Osteoblast (primary cell): ENCODE data around the gene NGF. TPM values are rescaled to one million over a fixed set of nuclear protein-coding genes. Genes with fewer than 3 reads are reported as not detected.

Experiments used
- DNase-seq: peaks from one replicate; pipeline ENCODE4 v3.0.0; 2011; ENCODE audit warnings: low spot score, mixed read lengths; ENCODE audit not compliant: insufficient read length; ENCODE audit errors: missing footprints
- H2AFZ ChIP-seq: 2 replicates; pipeline ENCODE4 v1.6.0; 2011; ENCODE audit warnings: mild to moderate bottlenecking, low read length
- H3K27ac ChIP-seq: 2 replicates; pipeline ENCODE4 v1.5.1; 2011; ENCODE audit warnings: mild to moderate bottlenecking, low read depth, low read length, moderate library complexity
- H3K27me3 ChIP-seq: 2 replicates; pipeline ENCODE4 v1.6.0; 2012; ENCODE audit warnings: mild to moderate bottlenecking, control low read depth, inconsistent platforms, low read length, moderate library complexity; ENCODE audit not compliant: insufficient read depth
- H3K36me3 ChIP-seq: 2 replicates; pipeline ENCODE4 v1.5.1; 2011; ENCODE audit warnings: mild to moderate bottlenecking, low read length, control low read depth, moderate library complexity; ENCODE audit not compliant: insufficient read depth
- H3K4me1 ChIP-seq: 2 replicates; pipeline ENCODE4 v1.5.1; 2011; ENCODE audit warnings: mild to moderate bottlenecking, low read length, control low read depth, moderate library complexity; ENCODE audit not compliant: insufficient read depth
- H3K4me2 ChIP-seq: 2 replicates; pipeline ENCODE4 v1.6.0; 2011; ENCODE audit warnings: mild to moderate bottlenecking, low read length; ENCODE audit not compliant: insufficient read depth
- H3K4me3 ChIP-seq: fragments of 200-600 bp; sonication (generic); 3 replicates; pipeline ENCODE4 v1.5.1; 2012; ENCODE audit warnings: mild to moderate bottlenecking, low read length, inconsistent platforms; ENCODE audit not compliant: insufficient read depth
- H3K79me2 ChIP-seq: 2 replicates; pipeline ENCODE4 v1.6.0; 2012; ENCODE audit warnings: mild to moderate bottlenecking, low read length, control low read depth, inconsistent platforms; ENCODE audit not compliant: insufficient read depth
- H3K9me3 ChIP-seq: 2 replicates; pipeline ENCODE4 v1.5.1; 2011; ENCODE audit warnings: low read depth, low read length, control low read depth
- H4K20me1 ChIP-seq: 2 replicates; pipeline ENCODE4 v1.6.0; 2012; ENCODE audit warnings: mild to moderate bottlenecking, low read length, control low read depth; ENCODE audit not compliant: insufficient read depth
- CTCF ChIP-seq: IDR thresholded peaks from 2 replicates; pipeline ENCODE4 v1.5.1; 2011; ENCODE audit warnings: mild to moderate bottlenecking, low read depth, low read length, moderate library complexity; ENCODE audit errors: extremely low read depth
- total RNA-seq: library from RNA; depleted of rRNA; stranded (reverse); fragments of >200 nt; gene quantifications from 2 replicates; pipeline ENCODE4 v1.2.3, GENCODE V29; 2012

NGF gene
- total RNA-seq, 1 donor: 6.2 TPM

GRCh38 chr1:115338457-115338820 lies 390 bp upstream of the NGF start:
- no peaks in the 10 kb centered on the region for H3K9me3 ChIP-seq
- peaks cover 32% of the 10 kb centered on the region for H3K4me1 ChIP-seq
- peaks cover 14% of the 10 kb centered on the region for H3K36me3 ChIP-seq
- peak overlapping the region; percentile 90 for H3K4me2 ChIP-seq
- peaks cover 3% of the 10 kb centered on the region for H3K27me3 ChIP-seq
- H4K20me1 ChIP-seq: no peaks in the 10 kb centered on the region
- TF ChIP-seq CTCF: no peak
- no peak overlapping the region for H3K27ac ChIP-seq
- H3K79me2 ChIP-seq: peaks cover 34% of the 10 kb centered on the region
- H3K4me3 ChIP-seq: peak overlapping the region; percentile 94
- no peak for DNase-seq
- H2AFZ ChIP-seq: no peak overlapping the region

- H3K27ac ChIP-seq: peak overlapping the region; percentile 95
- peak overlapping the region; percentile 94 for H3K4me3 ChIP-seq
- H3K27me3 ChIP-seq: peaks cover 3% of the 10 kb centered on the region
- H3K4me1 ChIP-seq: peaks cover 43% of the 10 kb centered on the region
- DNase-seq: no peak
- no peak for TF ChIP-seq CTCF
- H3K9me3 ChIP-seq: no peaks in the 10 kb centered on the region
- H3K36me3 ChIP-seq: peaks cover 14% of the 10 kb centered on the region
- peak overlapping the region; percentile 79 for H2AFZ ChIP-seq
- H3K4me2 ChIP-seq: peak overlapping the region; percentile 90
- H3K79me2 ChIP-seq: peaks cover 34% of the 10 kb centered on the region
- no peaks in the 10 kb centered on the region for H4K20me1 ChIP-seq
Measured at GRCh38 chr1:115337276-115337632, 795 bp downstream of the NGF start.

- peaks cover 3% of the 10 kb centered on the region for H3K27me3 ChIP-seq
- peak overlapping the region; percentile 94 for H3K4me3 ChIP-seq
- no peaks in the 10 kb centered on the region for H4K20me1 ChIP-seq
- H3K4me1 ChIP-seq: peaks cover 48% of the 10 kb centered on the region
- peaks cover 34% of the 10 kb centered on the region for H3K79me2 ChIP-seq
- no peak for TF ChIP-seq CTCF
- no peaks in the 10 kb centered on the region for H3K9me3 ChIP-seq
- H3K36me3 ChIP-seq: peaks cover 14% of the 10 kb centered on the region
- peak overlapping the region; percentile 95 for H3K27ac ChIP-seq
- no peak overlapping the region for H2AFZ ChIP-seq
- H3K4me2 ChIP-seq: peak overlapping the region; percentile 90
- DNase-seq: no peak
Measured at GRCh38 chr1:115336741-115337140, 1.3 kb downstream of the NGF start.

- H3K9me3 ChIP-seq: no peaks in the 10 kb centered on the region
- H3K79me2 ChIP-seq: peaks cover 47% of the 10 kb centered on the region
- peaks cover 84% of the 10 kb centered on the region for H3K4me1 ChIP-seq
- peak overlapping the region; percentile 69 for H3K4me2 ChIP-seq
- H2AFZ ChIP-seq: no peak overlapping the region
- TF ChIP-seq CTCF: no peak
- H4K20me1 ChIP-seq: no peaks in the 10 kb centered on the region
- H3K36me3 ChIP-seq: peaks cover 14% of the 10 kb centered on the region
- H3K4me3 ChIP-seq: no peak overlapping the region
- peak overlapping the region; percentile 95 for H3K27ac ChIP-seq
- no peak for DNase-seq
- no peaks in the 10 kb centered on the region for H3K27me3 ChIP-seq
Measured at GRCh38 chr1:115332813-115333608, 5.0 kb downstream of the NGF start.
